HCT116 (cell line): ENCODE results near the gene MED27. TPM values are rescaled to one million over a fixed set of nuclear protein-coding genes. Genes with fewer than 3 reads are reported as not detected.

ENCODE experiments used
- ATAC-seq: fragments of 200-7000 bp; cut with Tn5 transposase; 2 replicates; pipeline ENCODE4 v1.9.1; 2020; ENCODE audit warnings: mild to moderate bottlenecking, moderate library complexity
- BruUV-seq: library from RNA; stranded (reverse); fragments of 400-500 nt; replicated peaks from 2 replicates; lab custom pipeline; 2021; lab: Mats Ljungman, UMichigan
- CTCF ChIA-PET: fragments of 300-600 bp; sonication (Branson Sonifier 250); formaldehyde crosslinking; loops from one replicate; lab custom pipeline; 2021; ENCODE audit warnings: antibody characterized with exemption; lab: Charles Lee
- POLR2A ChIA-PET: fragments of 300-600, 350-600 bp; sonication (Branson Sonifier 250); formaldehyde crosslinking; loops from one replicate; lab custom pipeline; 2021; ENCODE audit warnings: antibody characterized with exemption; lab: Charles Lee
- RAD21 ChIA-PET, 2 experiments: fragments of 300-600 bp; sonication (Branson Sonifier 250); formaldehyde crosslinking; loops; one replicate each; lab custom pipeline; 2023; ENCODE audit warnings: low total read pairs in 2 of 2; ENCODE audit not compliant: uncharacterized antibody in 2 of 2, unreplicated experiment in 2 of 2, low non-redundant PET in 1 of 2; lab: Charles Lee
- DNase-seq: peaks from one replicate; pipeline ENCODE4 v3.0.0-alpha.2; 2010; ENCODE audit warnings: low read depth, low spot score
- H2AFZ ChIP-seq: fragments of 200-600 bp; shearing (Covaris generic), sonication (generic); 2 replicates; pipeline ENCODE4 v1.6.1; 2017; ENCODE audit warnings: low read depth, mixed run types, mixed read lengths, antibody characterized with exemption, low read length; ENCODE audit not compliant: poor library complexity, severe bottlenecking
- H3K27ac ChIP-seq: 2 replicates; pipeline ENCODE4 v1.5.1; 2012; ENCODE audit warnings: low read depth, low read length
- H3K27me3 ChIP-seq: fragments of 200-600 bp; sonication (generic); 2 replicates; pipeline ENCODE4 v1.6.1; 2016; ENCODE audit warnings: mixed run types, low read length, mixed read lengths; ENCODE audit not compliant: insufficient read depth
- H3K36me3 ChIP-seq, 2 experiments: fragments of 200-500 bp in 1 of 2; fragments of 200-600 bp in 1 of 2; sonication (Bioruptor generic) in 1 of 2; sonication (generic) in 1 of 2; 2 replicates each; pipeline versions ENCODE4 v1.5.1 to v1.6.1; 2014 to 2016; ENCODE audit warnings: low read length in 2 of 2, inconsistent platforms in 1 of 2, mixed read lengths in 1 of 2, mixed run types in 1 of 2; ENCODE audit not compliant: insufficient read depth in 2 of 2, control insufficient read depth in 1 of 2
- H3K4me1 ChIP-seq, 2 experiments: fragments of 200-600 bp in 1 of 2; sonication (generic) in 1 of 2; 2 replicates each; pipeline versions ENCODE4 v1.5.1 to v1.6.1; 2012 to 2017; ENCODE audit warnings: low read length in 2 of 2, inconsistent platforms in 1 of 2, mild to moderate bottlenecking in 1 of 2, mixed read lengths in 1 of 2, mixed run types in 1 of 2, moderate library complexity in 1 of 2; ENCODE audit not compliant: insufficient read depth in 2 of 2, control insufficient read depth in 1 of 2
- H3K4me2 ChIP-seq: fragments of 200-600 bp; sonication (generic); 2 replicates; pipeline ENCODE4 v1.6.1; 2017; ENCODE audit warnings: mixed run types, low read length, mixed read lengths
- H3K4me3 ChIP-seq, 2 experiments: fragments of 200-600 bp in 1 of 2; sonication (generic) in 1 of 2; replicated peaks in 1 of 2; 2 replicates each; pipeline ENCODE4 v1.5.1; 2011 to 2016; ENCODE audit warnings: low read length in 2 of 2, control low read depth in 1 of 2, low read depth in 1 of 2, mild to moderate bottlenecking in 1 of 2, mixed read lengths in 1 of 2, mixed run types in 1 of 2
- H3K79me2 ChIP-seq: fragments of 200-600 bp; sonication (generic); 2 replicates; pipeline ENCODE4 v1.6.1; 2017; ENCODE audit warnings: mild to moderate bottlenecking, mixed run types, low read length, moderate library complexity, mixed read lengths; ENCODE audit not compliant: insufficient read depth
- H3K9ac ChIP-seq: fragments of 200-600 bp; sonication (generic); 2 replicates; pipeline ENCODE4 v1.6.1; 2016; ENCODE audit warnings: low read length, mixed read lengths
- H3K9me2 ChIP-seq: fragments of 200-600 bp; sonication (generic), shearing (Covaris generic); 2 replicates; pipeline ENCODE4 v1.6.1; 2017; ENCODE audit warnings: mixed run types, mild to moderate bottlenecking, moderate library complexity; ENCODE audit not compliant: insufficient read depth
- H3K9me3 ChIP-seq, 2 experiments: fragments of 200-500 bp in 1 of 2; fragments of 200-600 bp in 1 of 2; sonication (Bioruptor generic) in 1 of 2; sonication (generic) in 1 of 2; 2 replicates each; pipeline ENCODE4 v1.6.1; 2014 to 2017; ENCODE audit warnings: low read length in 2 of 2, mixed read lengths in 2 of 2, inconsistent platforms in 1 of 2, low read depth in 1 of 2, mild to moderate bottlenecking in 1 of 2, mixed run types in 1 of 2, moderate library complexity in 1 of 2; ENCODE audit not compliant: control insufficient read depth in 1 of 2, insufficient read depth in 1 of 2
- H4K20me1 ChIP-seq: fragments of 200-600 bp; sonication (generic), shearing (Covaris generic); 2 replicates; pipeline ENCODE4 v1.6.1; 2017; ENCODE audit warnings: mixed run types, mild to moderate bottlenecking, moderate library complexity; ENCODE audit not compliant: insufficient read depth
- CBX3 ChIP-seq: IDR thresholded peaks from 2 replicates; pipeline ENCODE4 v1.6.1; 2012; ENCODE audit warnings: low read depth
- CEBPB ChIP-seq: IDR thresholded peaks from 2 replicates; pipeline ENCODE4 v1.6.1; 2012; ENCODE audit warnings: low read depth
- EGR1 ChIP-seq: IDR thresholded peaks from 2 replicates; pipeline ENCODE4 v1.6.1; 2012; ENCODE audit warnings: low read depth
- ELF1 ChIP-seq: IDR thresholded peaks from 2 replicates; pipeline ENCODE4 v1.6.1; 2012; ENCODE audit warnings: low read depth, borderline replicate concordance
- EZH2 ChIP-seq: fragments of 200-600 bp; sonication (generic); IDR thresholded peaks from 2 replicates; pipeline ENCODE4 v1.6.1; 2017; ENCODE audit warnings: antibody characterized with exemption, mixed run types
- EZH2phosphoT487 ChIP-seq: fragments of 200-600 bp; IDR thresholded peaks from 2 replicates; pipeline ENCODE4 v1.6.1; 2018; ENCODE audit warnings: antibody characterized with exemption, borderline replicate concordance
- JUND ChIP-seq: IDR thresholded peaks from 2 replicates; pipeline ENCODE4 v1.6.1; 2012
- POLR2AphosphoS5 ChIP-seq: IDR thresholded peaks from 2 replicates; pipeline ENCODE4 v1.6.1; 2011; ENCODE audit warnings: mild to moderate bottlenecking, low read depth, low read length, moderate library complexity
- SIN3A ChIP-seq: IDR thresholded peaks from 2 replicates; pipeline ENCODE4 v1.6.1; 2012; ENCODE audit warnings: low read depth
- SRF ChIP-seq: IDR thresholded peaks from 2 replicates; pipeline ENCODE4 v1.6.1; 2012; ENCODE audit warnings: low read depth
- TCF7L2 ChIP-seq: IDR thresholded peaks from 2 replicates; pipeline ENCODE4 v1.7.0; 2011; ENCODE audit warnings: borderline replicate concordance, inconsistent platforms; ENCODE audit not compliant: insufficient read depth, insufficient read length; ENCODE audit errors: extremely low read depth
- intact Hi-C: fragments of 100-400 bp; cut with micrococcal nuclease; formaldehyde crosslinking; loops from 2 replicates; pipeline ENCODE4 v1.10.0; 2022
- total RNA-seq: library from RNA; stranded (reverse); gene quantifications from one replicate; pipeline ENCODE4 v1.2.1, GENCODE V29; 2021; ENCODE audit not compliant: unreplicated experiment
- TF ChIP-seq, protein P1 (sequence below): IDR thresholded peaks from 2 replicates; pipeline ENCODE4 v1.6.1; 2011; ENCODE audit warnings: mild to moderate bottlenecking, low read length, moderate library complexity; ENCODE audit not compliant: insufficient replicate concordance; ENCODE audit errors: extremely low read depth
- TF ChIP-seq, protein P2 (sequence below): IDR thresholded peaks from 2 replicates; pipeline ENCODE4 v1.6.1; 2012; ENCODE audit warnings: low read depth
- TF ChIP-seq, protein P3 (sequence below), 3 experiments: fragments of 200-600 bp in 1 of 3; sonication (generic) in 1 of 3; IDR thresholded peaks in 2 of 3; conservative IDR thresholded peaks in 1 of 3; 2 replicates each; pipeline ENCODE4 v1.5.1; 2012 to 2017; ENCODE audit warnings: low read depth in 2 of 3, low read length in 2 of 3, antibody characterized with exemption in 1 of 3, borderline replicate concordance in 1 of 3, control low read depth in 1 of 3, mild to moderate bottlenecking in 1 of 3, mixed read lengths in 1 of 3, mixed run types in 1 of 3, moderate library complexity in 1 of 3; ENCODE audit not compliant: insufficient read depth in 1 of 3

Gene MED27
- total RNA-seq, 1 experiment from 2014 or later: 26.9 TPM

DNA sequence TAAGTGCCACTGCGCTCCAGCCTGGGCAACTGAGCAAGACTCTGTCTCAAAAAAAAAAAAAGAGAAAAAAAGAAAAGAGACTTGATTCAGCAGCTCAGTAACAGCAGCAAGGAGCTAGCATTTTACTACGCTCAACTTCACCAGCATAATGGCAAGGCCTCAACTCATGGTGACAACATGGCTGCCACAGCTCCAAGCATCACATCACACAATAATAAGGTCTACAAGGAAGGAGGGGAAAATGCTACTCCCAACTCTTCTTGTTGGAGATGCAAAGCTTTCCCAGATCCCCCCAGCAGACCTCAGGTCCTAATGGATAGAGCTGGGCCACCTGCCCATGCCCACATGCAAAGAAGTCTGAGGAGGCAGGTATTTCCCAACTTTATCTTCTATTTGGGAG lies 253.6 kb downstream of the MED27 start (continued):
- TF ChIP-seq, protein P1, sequence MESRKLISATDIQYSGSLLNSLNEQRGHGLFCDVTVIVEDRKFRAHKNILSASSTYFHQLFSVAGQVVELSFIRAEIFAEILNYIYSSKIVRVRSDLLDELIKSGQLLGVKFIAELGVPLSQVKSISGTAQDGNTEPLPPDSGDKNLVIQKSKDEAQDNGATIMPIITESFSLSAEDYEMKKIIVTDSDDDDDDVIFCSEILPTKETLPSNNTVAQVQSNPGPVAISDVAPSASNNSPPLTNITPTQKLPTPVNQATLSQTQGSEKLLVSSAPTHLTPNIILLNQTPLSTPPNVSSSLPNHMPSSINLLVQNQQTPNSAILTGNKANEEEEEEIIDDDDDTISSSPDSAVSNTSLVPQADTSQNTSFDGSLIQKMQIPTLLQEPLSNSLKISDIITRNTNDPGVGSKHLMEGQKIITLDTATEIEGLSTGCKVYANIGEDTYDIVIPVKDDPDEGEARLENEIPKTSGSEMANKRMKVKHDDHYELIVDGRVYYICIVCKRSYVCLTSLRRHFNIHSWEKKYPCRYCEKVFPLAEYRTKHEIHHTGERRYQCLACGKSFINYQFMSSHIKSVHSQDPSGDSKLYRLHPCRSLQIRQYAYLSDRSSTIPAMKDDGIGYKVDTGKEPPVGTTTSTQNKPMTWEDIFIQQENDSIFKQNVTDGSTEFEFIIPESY: no peak
- TF ChIP-seq, protein P2, sequence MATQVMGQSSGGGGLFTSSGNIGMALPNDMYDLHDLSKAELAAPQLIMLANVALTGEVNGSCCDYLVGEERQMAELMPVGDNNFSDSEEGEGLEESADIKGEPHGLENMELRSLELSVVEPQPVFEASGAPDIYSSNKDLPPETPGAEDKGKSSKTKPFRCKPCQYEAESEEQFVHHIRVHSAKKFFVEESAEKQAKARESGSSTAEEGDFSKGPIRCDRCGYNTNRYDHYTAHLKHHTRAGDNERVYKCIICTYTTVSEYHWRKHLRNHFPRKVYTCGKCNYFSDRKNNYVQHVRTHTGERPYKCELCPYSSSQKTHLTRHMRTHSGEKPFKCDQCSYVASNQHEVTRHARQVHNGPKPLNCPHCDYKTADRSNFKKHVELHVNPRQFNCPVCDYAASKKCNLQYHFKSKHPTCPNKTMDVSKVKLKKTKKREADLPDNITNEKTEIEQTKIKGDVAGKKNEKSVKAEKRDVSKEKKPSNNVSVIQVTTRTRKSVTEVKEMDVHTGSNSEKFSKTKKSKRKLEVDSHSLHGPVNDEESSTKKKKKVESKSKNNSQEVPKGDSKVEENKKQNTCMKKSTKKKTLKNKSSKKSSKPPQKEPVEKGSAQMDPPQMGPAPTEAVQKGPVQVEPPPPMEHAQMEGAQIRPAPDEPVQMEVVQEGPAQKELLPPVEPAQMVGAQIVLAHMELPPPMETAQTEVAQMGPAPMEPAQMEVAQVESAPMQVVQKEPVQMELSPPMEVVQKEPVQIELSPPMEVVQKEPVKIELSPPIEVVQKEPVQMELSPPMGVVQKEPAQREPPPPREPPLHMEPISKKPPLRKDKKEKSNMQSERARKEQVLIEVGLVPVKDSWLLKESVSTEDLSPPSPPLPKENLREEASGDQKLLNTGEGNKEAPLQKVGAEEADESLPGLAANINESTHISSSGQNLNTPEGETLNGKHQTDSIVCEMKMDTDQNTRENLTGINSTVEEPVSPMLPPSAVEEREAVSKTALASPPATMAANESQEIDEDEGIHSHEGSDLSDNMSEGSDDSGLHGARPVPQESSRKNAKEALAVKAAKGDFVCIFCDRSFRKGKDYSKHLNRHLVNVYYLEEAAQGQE: no peak
- TF ChIP-seq SRF: no peak
- TF ChIP-seq EZH2: no peak
- TF ChIP-seq CBX3: no peak

DNA sequence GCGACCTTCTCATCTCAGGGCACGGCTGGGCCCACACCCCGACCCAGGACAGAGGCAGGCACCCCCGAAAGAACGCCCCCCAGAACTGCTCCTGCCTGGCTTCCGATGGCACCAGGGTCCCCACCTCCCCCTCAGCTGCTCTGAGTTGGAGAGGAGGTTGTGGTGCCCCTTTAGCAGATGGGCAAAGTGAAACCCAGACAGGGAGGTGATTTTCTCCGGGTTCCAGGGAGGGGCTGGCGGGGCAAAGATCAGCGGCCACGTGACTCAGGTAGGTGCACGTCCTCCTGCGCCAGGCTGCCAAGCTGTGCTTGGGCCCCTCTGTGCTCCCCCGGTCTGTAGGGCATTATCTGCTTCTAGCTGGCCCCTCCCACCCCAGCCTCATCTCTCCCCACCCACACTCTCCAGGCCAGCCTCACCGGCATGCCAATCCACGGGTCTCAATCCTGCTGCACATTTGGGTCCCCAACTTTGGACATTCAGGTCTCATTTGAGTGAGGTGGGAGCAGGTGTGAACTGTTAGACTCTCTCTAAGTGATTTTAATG lies 254.6 kb downstream of the MED27 start:
- Histone ChIP-seq H3K27ac (no peak overlapping the region), H3K36me3 (no peaks in the 10 kb centered on the region), H3K4me1 (no peaks in the 10 kb centered on the region), H2AFZ (no peak overlapping the region), H4K20me1 (no peaks in the 10 kb centered on the region), H3K27me3 (no peaks in the 10 kb centered on the region), H3K4me2 (no peak overlapping the region), H3K4me3 (no peak overlapping the region), H3K79me2 (no peaks in the 10 kb centered on the region), H3K9ac (no peak overlapping the region), H3K9me2 (no peaks in the 10 kb centered on the region), H3K9me3 (no peaks in the 10 kb centered on the region)
- intact Hi-C loops: no loop called here
- ChIA-PET POLR2A (no interaction called here), RAD21 (no interaction called here), CTCF (no interaction called here)
- no TSS peak for BruUV-seq
- no peak for DNase-seq
- ATAC-seq: no peak
- TF ChIP-seq POLR2AphosphoS5: no peak
- TF ChIP-seq EGR1: no peak
- TF ChIP-seq EZH2phosphoT487: no peak
- TF ChIP-seq TCF7L2: no peak
- TF ChIP-seq, protein P3, sequence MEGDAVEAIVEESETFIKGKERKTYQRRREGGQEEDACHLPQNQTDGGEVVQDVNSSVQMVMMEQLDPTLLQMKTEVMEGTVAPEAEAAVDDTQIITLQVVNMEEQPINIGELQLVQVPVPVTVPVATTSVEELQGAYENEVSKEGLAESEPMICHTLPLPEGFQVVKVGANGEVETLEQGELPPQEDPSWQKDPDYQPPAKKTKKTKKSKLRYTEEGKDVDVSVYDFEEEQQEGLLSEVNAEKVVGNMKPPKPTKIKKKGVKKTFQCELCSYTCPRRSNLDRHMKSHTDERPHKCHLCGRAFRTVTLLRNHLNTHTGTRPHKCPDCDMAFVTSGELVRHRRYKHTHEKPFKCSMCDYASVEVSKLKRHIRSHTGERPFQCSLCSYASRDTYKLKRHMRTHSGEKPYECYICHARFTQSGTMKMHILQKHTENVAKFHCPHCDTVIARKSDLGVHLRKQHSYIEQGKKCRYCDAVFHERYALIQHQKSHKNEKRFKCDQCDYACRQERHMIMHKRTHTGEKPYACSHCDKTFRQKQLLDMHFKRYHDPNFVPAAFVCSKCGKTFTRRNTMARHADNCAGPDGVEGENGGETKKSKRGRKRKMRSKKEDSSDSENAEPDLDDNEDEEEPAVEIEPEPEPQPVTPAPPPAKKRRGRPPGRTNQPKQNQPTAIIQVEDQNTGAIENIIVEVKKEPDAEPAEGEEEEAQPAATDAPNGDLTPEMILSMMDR (IDR thresholded peaks at IDR 0.05 in 2 of 3, conservative IDR thresholded peaks at IDR 0.05 in 1 of 3; ENCODE audit: borderline replicate concordance in 1 of 3, insufficient read depth in 1 of 3, low read depth in 2 of 3, low read length in 2 of 3): no peak
- TF ChIP-seq, protein P1: no peak
- TF ChIP-seq SIN3A: no peak
- no peak for TF ChIP-seq ELF1
- TF ChIP-seq JUND: no peak
- no peak for TF ChIP-seq CEBPB
